Measurements from ENCODE around the gene LAMB4.

- TF ChIP-seq POLR2AphosphoS5 (IDR thresholded peaks at IDR 0.05; ENCODE audit: low read depth, low read length) (no peak), RCOR1 (IDR thresholded peaks at IDR 0.05; ENCODE audit: low read length) (no peak), CTCF (IDR thresholded peaks at IDR 0.05) (no peak), YY1 (IDR thresholded peaks at IDR 0.05; ENCODE audit: low read depth) (no peak)
Measured at GRCh38 chr7:108170251-108170650, 40.1 kb upstream of the LAMB4 start.
